Progenitor cell of endocrine pancreas (in vitro differentiated cells): Measurements from ENCODE around the gene TOMM40. TPM values are rescaled to one million over a fixed set of nuclear protein-coding genes. Genes with fewer than 3 reads are reported as not detected.
"Not testable (repeated sequence)": the region's sequence is repeated elsewhere in the genome, so short reads cannot be mapped to it uniquely, and the experiment has no call there.

Experiments used
- DNase-seq: peaks from one replicate; pipeline ENCODE4 v3.0.0; 2021; ENCODE audit warnings: low spot score; ENCODE audit not compliant: unreplicated experiment
- H3K27ac Mint-ChIP-seq: 2 replicates; pipeline ENCODE4 v1.8.0; 2021; ENCODE audit warnings: mild to moderate bottlenecking, moderate library complexity, mixed read lengths
- H3K27me3 Mint-ChIP-seq: 2 replicates; pipeline ENCODE4 v1.8.0; 2021; ENCODE audit warnings: mixed read lengths
- H3K36me3 Mint-ChIP-seq: 2 replicates; pipeline ENCODE4 v1.8.0; 2022; ENCODE audit warnings: mixed read lengths; ENCODE audit not compliant: insufficient read depth
- H3K4me1 Mint-ChIP-seq: 2 replicates; pipeline ENCODE4 v1.8.0; 2021; ENCODE audit warnings: low read depth, mixed read lengths
- H3K4me3 Mint-ChIP-seq: 2 replicates; pipeline ENCODE4 v1.8.0; 2021; ENCODE audit warnings: low read depth, mild to moderate bottlenecking, moderate library complexity, mixed read lengths
- H3K9me3 Mint-ChIP-seq: 2 replicates; pipeline ENCODE4 v1.8.0; 2021; ENCODE audit warnings: low read depth, mixed read lengths
- total RNA-seq: library from RNA; stranded (reverse); gene quantifications from 2 replicates; pipeline ENCODE4 v1.2.1, GENCODE V29; 2021
- TF ChIP-seq, protein P1 (sequence below): fragments of 200-600 bp; sonication (generic); IDR thresholded peaks from one replicate; pipeline ENCODE4 v1.5.0; 2021; ENCODE audit warnings: antibody characterized with exemption, mild to moderate bottlenecking; ENCODE audit not compliant: unreplicated experiment

The TOMM40 gene
- total RNA-seq, 1 donor from 2014 or later, result 63.0 TPM

GRCh38 chr19:44855606-44856005 lies 35.4 kb upstream of the TOMM40 start:
- Mint-ChIP-seq H3K9me3 (no peaks in the 10 kb centered on the region), H3K27ac (peak overlapping the region; percentile 65)

DNA sequence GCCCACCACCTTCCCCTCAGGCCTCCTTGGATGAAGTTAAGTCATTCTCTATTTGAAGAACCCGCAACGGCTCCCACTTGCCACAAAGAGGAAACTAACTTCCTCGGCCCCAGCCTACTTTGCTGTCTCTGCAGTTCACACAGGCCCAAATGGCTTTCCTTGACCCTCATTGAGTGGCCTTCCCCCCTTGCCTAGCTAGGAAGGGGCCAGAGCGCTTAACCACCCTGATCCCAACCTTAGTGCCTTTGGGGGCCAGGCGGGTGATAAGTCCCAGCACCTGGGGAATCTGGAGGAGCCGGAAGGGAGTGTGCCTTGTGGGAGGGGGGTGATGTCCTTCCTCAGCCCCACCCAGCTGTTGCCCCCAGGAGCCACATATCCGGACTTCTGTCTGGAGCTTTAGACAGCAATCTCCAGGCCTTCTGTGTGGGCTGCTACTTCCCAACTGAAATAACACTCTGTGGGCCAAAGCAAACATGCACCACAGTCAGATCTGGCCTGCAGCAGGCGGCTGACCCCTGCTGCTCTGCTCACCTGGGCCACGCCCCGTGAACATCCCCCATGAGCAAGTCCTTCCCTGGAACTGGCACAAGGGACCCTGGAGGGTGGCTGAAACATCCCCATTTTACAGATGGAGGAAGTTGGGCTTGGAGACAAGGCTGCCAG lies 34.5 kb upstream of the TOMM40 start:
- TF ChIP-seq, protein P1, sequence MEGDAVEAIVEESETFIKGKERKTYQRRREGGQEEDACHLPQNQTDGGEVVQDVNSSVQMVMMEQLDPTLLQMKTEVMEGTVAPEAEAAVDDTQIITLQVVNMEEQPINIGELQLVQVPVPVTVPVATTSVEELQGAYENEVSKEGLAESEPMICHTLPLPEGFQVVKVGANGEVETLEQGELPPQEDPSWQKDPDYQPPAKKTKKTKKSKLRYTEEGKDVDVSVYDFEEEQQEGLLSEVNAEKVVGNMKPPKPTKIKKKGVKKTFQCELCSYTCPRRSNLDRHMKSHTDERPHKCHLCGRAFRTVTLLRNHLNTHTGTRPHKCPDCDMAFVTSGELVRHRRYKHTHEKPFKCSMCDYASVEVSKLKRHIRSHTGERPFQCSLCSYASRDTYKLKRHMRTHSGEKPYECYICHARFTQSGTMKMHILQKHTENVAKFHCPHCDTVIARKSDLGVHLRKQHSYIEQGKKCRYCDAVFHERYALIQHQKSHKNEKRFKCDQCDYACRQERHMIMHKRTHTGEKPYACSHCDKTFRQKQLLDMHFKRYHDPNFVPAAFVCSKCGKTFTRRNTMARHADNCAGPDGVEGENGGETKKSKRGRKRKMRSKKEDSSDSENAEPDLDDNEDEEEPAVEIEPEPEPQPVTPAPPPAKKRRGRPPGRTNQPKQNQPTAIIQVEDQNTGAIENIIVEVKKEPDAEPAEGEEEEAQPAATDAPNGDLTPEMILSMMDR, result no peak
- H3K27me3 Mint-ChIP-seq, result no peaks in the 10 kb centered on the region
- DNase-seq, result no peak
- peaks cover 13% of the 10 kb centered on the region for H3K4me1 Mint-ChIP-seq
- no peaks in the 10 kb centered on the region for H3K9me3 Mint-ChIP-seq
- no peak overlapping the region for H3K4me3 Mint-ChIP-seq
- H3K36me3 Mint-ChIP-seq, result peaks cover 24% of the 10 kb centered on the region
- H3K27ac Mint-ChIP-seq, result peak overlapping the region; percentile 50

More at GRCh38 chr19:44855606-44856005, 35.4 kb upstream of the TOMM40 start:
- DNase-seq, result no peak
- Mint-ChIP-seq H3K27me3 (no peaks in the 10 kb centered on the region), H3K4me3 (no peak overlapping the region), H3K4me1 (peaks cover 16% of the 10 kb centered on the region), H3K36me3 (peaks cover 18% of the 10 kb centered on the region)
- TF ChIP-seq, protein P1, result no peak

DNA sequence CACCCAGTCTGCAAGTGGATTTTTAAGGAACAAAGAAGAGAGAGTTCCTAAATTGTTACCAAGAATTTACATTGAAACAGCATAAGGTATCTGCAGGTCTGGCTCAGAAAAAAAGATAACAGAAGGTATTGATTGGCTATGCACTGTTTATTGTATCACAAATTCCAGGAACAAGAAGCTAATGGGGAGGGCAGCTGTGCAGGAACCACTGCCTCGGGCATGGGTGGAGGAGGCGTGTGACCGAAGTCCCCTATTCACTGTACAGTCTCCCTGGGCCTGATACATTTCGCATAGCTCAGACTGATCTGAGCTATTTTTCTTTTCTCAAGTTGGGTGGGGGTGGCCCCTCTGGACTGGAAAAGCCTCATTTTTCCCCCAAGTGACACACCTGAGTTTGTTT lies 33.2 kb upstream of the TOMM40 start:
- no peaks in the 10 kb centered on the region for H3K27me3 Mint-ChIP-seq
- peaks cover 13% of the 10 kb centered on the region for H3K4me1 Mint-ChIP-seq
- peaks cover 28% of the 10 kb centered on the region for H3K36me3 Mint-ChIP-seq
- no peaks in the 10 kb centered on the region for H3K9me3 Mint-ChIP-seq
- H3K27ac Mint-ChIP-seq, result peak overlapping the region; percentile 38
- H3K4me3 Mint-ChIP-seq, result no peak overlapping the region
- DNase-seq, result no peak
- TF ChIP-seq, protein P1, result no peak

- H3K4me1 Mint-ChIP-seq, H3K4me3 Mint-ChIP-seq, H3K9me3 Mint-ChIP-seq, H3K27ac Mint-ChIP-seq, DNase-seq, H3K27me3 Mint-ChIP-seq: not testable (repeated sequence)
- peaks cover 28% of the 10 kb centered on the region for H3K36me3 Mint-ChIP-seq
Measured at GRCh38 chr19:44861576-44861975, 29.5 kb upstream of the TOMM40 start.

GRCh38 chr19:44863990-44864389 lies 27.1 kb upstream of the TOMM40 start:
- H3K4me3 Mint-ChIP-seq, result no peak overlapping the region
- peaks cover 37% of the 10 kb centered on the region for H3K36me3 Mint-ChIP-seq
- peaks cover 3% of the 10 kb centered on the region for H3K4me1 Mint-ChIP-seq
- no peaks in the 10 kb centered on the region for H3K9me3 Mint-ChIP-seq
- TF ChIP-seq, protein P1, result no peak
- no peak for DNase-seq
- H3K27ac Mint-ChIP-seq, result no peak overlapping the region
- H3K27me3 Mint-ChIP-seq, result no peaks in the 10 kb centered on the region

DNA sequence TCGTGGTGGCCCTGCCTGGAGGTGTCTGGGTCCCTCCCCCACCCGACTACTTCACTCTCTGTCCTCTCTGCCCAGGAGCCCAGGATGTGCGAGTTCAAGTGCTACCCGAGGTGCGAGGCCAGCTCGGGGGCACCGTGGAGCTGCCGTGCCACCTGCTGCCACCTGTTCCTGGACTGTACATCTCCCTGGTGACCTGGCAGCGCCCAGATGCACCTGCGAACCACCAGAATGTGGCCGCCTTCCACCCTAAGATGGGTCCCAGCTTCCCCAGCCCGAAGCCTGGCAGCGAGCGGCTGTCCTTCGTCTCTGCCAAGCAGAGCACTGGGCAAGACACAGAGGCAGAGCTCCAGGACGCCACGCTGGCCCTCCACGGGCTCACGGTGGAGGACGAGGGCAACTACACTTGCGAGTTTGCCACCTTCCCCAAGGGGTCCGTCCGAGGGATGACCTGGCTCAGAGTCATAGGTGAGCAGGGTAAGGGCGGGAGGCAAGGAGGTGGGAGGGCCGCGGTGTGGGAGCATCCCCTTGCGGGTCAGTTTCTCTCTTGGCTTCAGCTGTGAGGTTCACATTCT lies 25.8 kb upstream of the TOMM40 start:
- H3K4me3 Mint-ChIP-seq, result no peak overlapping the region
- peaks cover 36% of the 10 kb centered on the region for H3K36me3 Mint-ChIP-seq
- H3K27ac Mint-ChIP-seq, result peak overlapping the region; percentile 83

More for the DNA sequence above, 25.8 kb upstream of the TOMM40 start:
- Mint-ChIP-seq H3K4me1 (peaks cover 4% of the 10 kb centered on the region), H3K9me3 (no peaks in the 10 kb centered on the region), H3K27me3 (no peaks in the 10 kb centered on the region)
- no peak for DNase-seq
- TF ChIP-seq, protein P1, result no peak
